HCT116 (cell line): ENCODE measurements around the gene POP4. TPM values are rescaled to one million over a fixed set of nuclear protein-coding genes. Genes with fewer than 3 reads are reported as not detected.

Experiments used
- ATAC-seq: fragments of 200-7000 bp; cut with Tn5 transposase; 2 replicates; pipeline ENCODE4 v1.9.1; 2020; ENCODE audit warnings: mild to moderate bottlenecking, moderate library complexity
- BruUV-seq: library from RNA; stranded (reverse); fragments of 400-500 nt; replicated peaks from 2 replicates; lab custom pipeline; 2021; lab: Mats Ljungman, UMichigan
- CTCF ChIA-PET: fragments of 300-600 bp; sonication (Branson Sonifier 250); formaldehyde crosslinking; loops from one replicate; lab custom pipeline; 2021; ENCODE audit warnings: antibody characterized with exemption; lab: Charles Lee
- POLR2A ChIA-PET: fragments of 300-600, 350-600 bp; sonication (Branson Sonifier 250); formaldehyde crosslinking; loops from one replicate; lab custom pipeline; 2021; ENCODE audit warnings: antibody characterized with exemption; lab: Charles Lee
- RAD21 ChIA-PET, 2 experiments: fragments of 300-600 bp; sonication (Branson Sonifier 250); formaldehyde crosslinking; loops; one replicate each; lab custom pipeline; 2023; ENCODE audit warnings: low total read pairs in 2 of 2; ENCODE audit not compliant: uncharacterized antibody in 2 of 2, unreplicated experiment in 2 of 2, low non-redundant PET in 1 of 2; lab: Charles Lee
- DNase-seq: peaks from one replicate; pipeline ENCODE4 v3.0.0-alpha.2; 2010; ENCODE audit warnings: low read depth, low spot score
- H2AFZ ChIP-seq: fragments of 200-600 bp; shearing (Covaris generic), sonication (generic); 2 replicates; pipeline ENCODE4 v1.6.1; 2017; ENCODE audit warnings: low read depth, mixed run types, mixed read lengths, antibody characterized with exemption, low read length; ENCODE audit not compliant: poor library complexity, severe bottlenecking
- H3K27ac ChIP-seq: 2 replicates; pipeline ENCODE4 v1.5.1; 2012; ENCODE audit warnings: low read depth, low read length
- H3K27me3 ChIP-seq: fragments of 200-600 bp; sonication (generic); 2 replicates; pipeline ENCODE4 v1.6.1; 2016; ENCODE audit warnings: mixed run types, low read length, mixed read lengths; ENCODE audit not compliant: insufficient read depth
- H3K36me3 ChIP-seq, 2 experiments: fragments of 200-500 bp in 1 of 2; fragments of 200-600 bp in 1 of 2; sonication (Bioruptor generic) in 1 of 2; sonication (generic) in 1 of 2; 2 replicates each; pipeline versions ENCODE4 v1.5.1 to v1.6.1; 2014 to 2016; ENCODE audit warnings: low read length in 2 of 2, inconsistent platforms in 1 of 2, mixed read lengths in 1 of 2, mixed run types in 1 of 2; ENCODE audit not compliant: insufficient read depth in 2 of 2, control insufficient read depth in 1 of 2
- H3K4me1 ChIP-seq, 2 experiments: fragments of 200-600 bp in 1 of 2; sonication (generic) in 1 of 2; 2 replicates each; pipeline versions ENCODE4 v1.5.1 to v1.6.1; 2012 to 2017; ENCODE audit warnings: low read length in 2 of 2, inconsistent platforms in 1 of 2, mild to moderate bottlenecking in 1 of 2, mixed read lengths in 1 of 2, mixed run types in 1 of 2, moderate library complexity in 1 of 2; ENCODE audit not compliant: insufficient read depth in 2 of 2, control insufficient read depth in 1 of 2
- H3K4me2 ChIP-seq: fragments of 200-600 bp; sonication (generic); 2 replicates; pipeline ENCODE4 v1.6.1; 2017; ENCODE audit warnings: mixed run types, low read length, mixed read lengths
- H3K4me3 ChIP-seq, 2 experiments: fragments of 200-600 bp in 1 of 2; sonication (generic) in 1 of 2; replicated peaks in 1 of 2; 2 replicates each; pipeline ENCODE4 v1.5.1; 2011 to 2016; ENCODE audit warnings: low read length in 2 of 2, control low read depth in 1 of 2, low read depth in 1 of 2, mild to moderate bottlenecking in 1 of 2, mixed read lengths in 1 of 2, mixed run types in 1 of 2
- H3K79me2 ChIP-seq: fragments of 200-600 bp; sonication (generic); 2 replicates; pipeline ENCODE4 v1.6.1; 2017; ENCODE audit warnings: mild to moderate bottlenecking, mixed run types, low read length, moderate library complexity, mixed read lengths; ENCODE audit not compliant: insufficient read depth
- H3K9ac ChIP-seq: fragments of 200-600 bp; sonication (generic); 2 replicates; pipeline ENCODE4 v1.6.1; 2016; ENCODE audit warnings: low read length, mixed read lengths
- H3K9me2 ChIP-seq: fragments of 200-600 bp; sonication (generic), shearing (Covaris generic); 2 replicates; pipeline ENCODE4 v1.6.1; 2017; ENCODE audit warnings: mixed run types, mild to moderate bottlenecking, moderate library complexity; ENCODE audit not compliant: insufficient read depth
- H3K9me3 ChIP-seq, 2 experiments: fragments of 200-500 bp in 1 of 2; fragments of 200-600 bp in 1 of 2; sonication (Bioruptor generic) in 1 of 2; sonication (generic) in 1 of 2; 2 replicates each; pipeline ENCODE4 v1.6.1; 2014 to 2017; ENCODE audit warnings: low read length in 2 of 2, mixed read lengths in 2 of 2, inconsistent platforms in 1 of 2, low read depth in 1 of 2, mild to moderate bottlenecking in 1 of 2, mixed run types in 1 of 2, moderate library complexity in 1 of 2; ENCODE audit not compliant: control insufficient read depth in 1 of 2, insufficient read depth in 1 of 2
- H4K20me1 ChIP-seq: fragments of 200-600 bp; sonication (generic), shearing (Covaris generic); 2 replicates; pipeline ENCODE4 v1.6.1; 2017; ENCODE audit warnings: mixed run types, mild to moderate bottlenecking, moderate library complexity; ENCODE audit not compliant: insufficient read depth
- CBX3 ChIP-seq: IDR thresholded peaks from 2 replicates; pipeline ENCODE4 v1.6.1; 2012; ENCODE audit warnings: low read depth
- CEBPB ChIP-seq: IDR thresholded peaks from 2 replicates; pipeline ENCODE4 v1.6.1; 2012; ENCODE audit warnings: low read depth
- CTCF ChIP-seq, 3 experiments: fragments of 200-600 bp in 1 of 3; sonication (generic) in 1 of 3; IDR thresholded peaks in 2 of 3; conservative IDR thresholded peaks in 1 of 3; 2 replicates each; pipeline ENCODE4 v1.5.1; 2012 to 2017; ENCODE audit warnings: low read depth in 2 of 3, low read length in 2 of 3, antibody characterized with exemption in 1 of 3, borderline replicate concordance in 1 of 3, control low read depth in 1 of 3, mild to moderate bottlenecking in 1 of 3, mixed read lengths in 1 of 3, mixed run types in 1 of 3, moderate library complexity in 1 of 3; ENCODE audit not compliant: insufficient read depth in 1 of 3
- EGR1 ChIP-seq: IDR thresholded peaks from 2 replicates; pipeline ENCODE4 v1.6.1; 2012; ENCODE audit warnings: low read depth
- ELF1 ChIP-seq: IDR thresholded peaks from 2 replicates; pipeline ENCODE4 v1.6.1; 2012; ENCODE audit warnings: low read depth, borderline replicate concordance
- JUND ChIP-seq: IDR thresholded peaks from 2 replicates; pipeline ENCODE4 v1.6.1; 2012
- MAX ChIP-seq: IDR thresholded peaks from 2 replicates; pipeline ENCODE4 v1.6.1; 2012
- POLR2AphosphoS5 ChIP-seq: IDR thresholded peaks from 2 replicates; pipeline ENCODE4 v1.6.1; 2011; ENCODE audit warnings: mild to moderate bottlenecking, low read depth, low read length, moderate library complexity
- RAD21 ChIP-seq: IDR thresholded peaks from 2 replicates; pipeline ENCODE4 v1.6.1; 2012; ENCODE audit warnings: low read depth, mild to moderate bottlenecking
- SIN3A ChIP-seq: IDR thresholded peaks from 2 replicates; pipeline ENCODE4 v1.6.1; 2012; ENCODE audit warnings: low read depth
- TCF7L2 ChIP-seq: IDR thresholded peaks from 2 replicates; pipeline ENCODE4 v1.7.0; 2011; ENCODE audit warnings: borderline replicate concordance, inconsistent platforms; ENCODE audit not compliant: insufficient read depth, insufficient read length; ENCODE audit errors: extremely low read depth
- YY1 ChIP-seq: IDR thresholded peaks from 2 replicates; pipeline ENCODE4 v1.6.1; 2011; ENCODE audit warnings: low read length, low read depth, moderate library complexity, mild to moderate bottlenecking; ENCODE audit not compliant: insufficient replicate concordance; ENCODE audit errors: extremely low read depth
- ZFX ChIP-seq: fragments of 450-650 bp; IDR thresholded peaks from 2 replicates; pipeline ENCODE4 v1.6.1; 2017
- intact Hi-C: fragments of 100-400 bp; cut with micrococcal nuclease; formaldehyde crosslinking; loops from 2 replicates; pipeline ENCODE4 v1.10.0; 2022
- total RNA-seq: library from RNA; stranded (reverse); gene quantifications from one replicate; pipeline ENCODE4 v1.2.1, GENCODE V29; 2021; ENCODE audit not compliant: unreplicated experiment

Gene POP4
- total RNA-seq, 1 experiment from 2014 or later, result 61.2 TPM

DNA sequence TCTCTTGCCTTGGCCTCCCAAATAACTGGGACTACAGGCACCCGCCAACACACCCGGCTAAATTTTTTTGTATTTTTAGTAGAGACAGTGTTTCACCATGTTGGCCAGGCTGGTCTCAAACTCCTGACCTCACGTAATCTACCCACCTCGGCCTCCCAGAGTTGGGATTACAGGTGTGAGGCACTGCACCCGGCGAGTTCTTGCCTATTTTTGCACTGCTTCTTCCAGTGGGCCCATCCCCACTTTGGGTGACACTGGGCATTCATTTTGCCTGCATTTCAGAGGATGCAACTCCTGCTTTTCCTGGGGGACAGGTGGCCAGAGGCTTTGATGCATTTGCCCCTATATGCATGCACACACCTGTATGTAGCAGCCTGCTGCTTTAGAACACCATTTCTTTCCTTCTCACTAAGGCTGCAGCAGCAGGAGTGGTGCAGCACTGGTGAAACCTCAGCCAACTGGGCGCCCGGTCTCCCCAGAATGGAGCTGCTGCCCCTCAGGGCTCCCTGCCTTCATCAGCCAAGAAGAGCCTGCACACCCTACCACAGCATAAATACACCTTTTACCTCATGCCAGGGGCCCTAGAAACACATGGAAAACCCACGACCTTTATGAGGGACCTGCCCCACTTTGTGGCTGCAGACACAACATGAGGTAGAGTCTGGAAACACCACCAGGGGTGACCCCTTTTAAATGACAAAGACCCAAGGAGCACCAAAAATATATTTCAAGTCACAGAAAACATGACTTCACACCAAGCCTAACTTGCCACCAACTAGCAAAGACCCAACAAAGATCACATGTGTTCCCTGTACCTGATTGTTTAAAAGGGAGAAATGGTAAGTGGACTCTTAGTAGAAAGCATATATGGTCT is 36.8 kb upstream of the POP4 start:
- Histone ChIP-seq H3K9me2 (no peaks in the 10 kb centered on the region), H3K79me2 (no peaks in the 10 kb centered on the region), H3K4me3 (no peak overlapping the region), H3K27me3 (peaks cover 62% of the 10 kb centered on the region), H3K36me3 (no peaks in the 10 kb centered on the region), H2AFZ (no peak overlapping the region), H3K9ac (no peak overlapping the region), H3K4me1 (no peaks in the 10 kb centered on the region), H3K27ac (no peak overlapping the region), H3K9me3 (no peaks in the 10 kb centered on the region), H4K20me1 (no peaks in the 10 kb centered on the region), H3K4me2 (no peak overlapping the region)
- intact Hi-C loops, result no loop called here
- BruUV-seq, result no TSS peak
- ATAC-seq (no peak), DNase-seq (no peak)
- ChIA-PET CTCF (no interaction called here), RAD21 (no interaction called here), POLR2A (no interaction called here)
- TF ChIP-seq RAD21, result no peak
- TF ChIP-seq JUND, result no peak
- TF ChIP-seq YY1, result no peak
- TF ChIP-seq SIN3A, result no peak
- TF ChIP-seq POLR2AphosphoS5, result no peak
- TF ChIP-seq EGR1, result no peak
- TF ChIP-seq CTCF (IDR thresholded peaks at IDR 0.05 in 2 of 3, conservative IDR thresholded peaks at IDR 0.05 in 1 of 3; ENCODE audit: borderline replicate concordance in 1 of 3, insufficient read depth in 1 of 3, low read depth in 2 of 3, low read length in 2 of 3), result no peak
- no peak for TF ChIP-seq ELF1
- no peak for TF ChIP-seq MAX
- TF ChIP-seq CBX3, result no peak
- TF ChIP-seq ZFX, result no peak
- no peak for TF ChIP-seq TCF7L2
- no peak for TF ChIP-seq CEBPB
